K562 (cell line): ENCODE data around the gene KRTCAP2. TPM values are rescaled to one million over a fixed set of nuclear protein-coding genes. Genes with fewer than 3 reads are reported as not detected.
A peak's percentile ranks its signal among the peaks of the same experiment; 100 is the strongest.

Source experiments
- CBX2 ChIP-seq: fragments of 200-600 bp; sonication (generic); IDR thresholded peaks from one replicate; pipeline ENCODE4 v1.6.1; 2012; ENCODE audit warnings: mild to moderate bottlenecking, low read length, inconsistent platforms; ENCODE audit not compliant: insufficient read depth, poor library complexity, severe bottlenecking
- ELK1 ChIP-seq: sonication (generic); formaldehyde crosslinking; IDR thresholded peaks from 2 replicates; pipeline ENCODE4 v1.8.1; 2022; ENCODE audit warnings: missing genetic modification reagents
- ILK ChIP-seq: fragments of 450-650 bp; IDR thresholded peaks from 2 replicates; pipeline ENCODE4 v1.6.1; 2016; ENCODE audit warnings: missing genetic modification characterization, low read depth, mild to moderate bottlenecking, missing compliant biosample characterization, moderate library complexity, borderline replicate concordance
- JUND ChIP-seq, 2 experiments: IDR thresholded peaks; 2 replicates in 1 of 2; 3 replicates in 1 of 2; pipeline ENCODE4 v1.6.1; 2011; ENCODE audit warnings: borderline replicate concordance in 2 of 2, low read depth in 2 of 2, low read length in 2 of 2, improper control_type of control experiment in 1 of 2, missing biosample characterization in 1 of 2, missing genetic modification characterization in 1 of 2, missing genetic modification reagents in 1 of 2
- PBX2 ChIP-seq, 2 experiments: IDR thresholded peaks in 1 of 2; conservative IDR thresholded peaks in 1 of 2; 2 replicates each; pipeline ENCODE4 v1.6.1; 2016; ENCODE audit warnings: low read depth in 2 of 2, mild to moderate bottlenecking in 1 of 2, missing compliant biosample characterization in 1 of 2, missing genetic modification characterization in 1 of 2, moderate library complexity in 1 of 2
- RAD21 ChIP-seq, 2 experiments: fragments of 250-450 bp in 1 of 2; fragments of 450-650 bp in 1 of 2; sonication (Bioruptor Pico) in 1 of 2; formaldehyde crosslinking in 1 of 2; IDR thresholded peaks in 1 of 2; conservative IDR thresholded peaks in 1 of 2; 2 replicates each; pipeline versions ENCODE4 v1.4.0 to v1.8.0; 2020 to 2022; ENCODE audit warnings: mild to moderate bottlenecking in 2 of 2, moderate library complexity in 1 of 2
- SP2 ChIP-seq: IDR thresholded peaks from 2 replicates; pipeline ENCODE4 v1.6.1; 2011; ENCODE audit warnings: mild to moderate bottlenecking, low read depth, low read length, moderate library complexity; ENCODE audit not compliant: poor library complexity, severe bottlenecking; ENCODE audit errors: extremely low read depth
- polyA plus RNA-seq, 8 experiments: library from polyadenylated mRNA; depleted of rRNA in 4 of 8; stranded (reverse) in 5 of 8; unstranded in 3 of 8; fragments of >200 nt; fragmentation: Nextera tagmentation in 2 of 8; fragmentation: Illumina TruSeq in 1 of 8; extraction: Ambion mirVana in 2 of 8; extraction: Trizol in 1 of 8; gene quantifications; 2 replicates each; pipeline versions ENCODE4 v1.2.1 to v1.2.3, GENCODE V29; 2011 to 2014; ENCODE audit warnings: inconsistent platforms in 1 of 8, missing spikeins in 1 of 8
- total RNA-seq, 7 experiments: library from RNA; depleted of rRNA in 6 of 7; stranded (reverse); fragments of >200 nt in 6 of 7; fragmentation: Illumina TruSeq in 2 of 7; extraction: Trizol in 2 of 7; gene quantifications; 2 replicates each; pipeline versions ENCODE4 v1.2.1 to v1.2.3, GENCODE V29; 2011 to 2021; ENCODE audit warnings: low replicate concordance in 1 of 7
- TF ChIP-seq, protein P1 (sequence below), 2 experiments: fragments of 450-650 bp in 1 of 2; sonication (generic) in 1 of 2; formaldehyde crosslinking in 1 of 2; IDR thresholded peaks; 2 replicates each; pipeline versions ENCODE4 v1.7.1 to v1.9.0; 2016 to 2022; ENCODE audit warnings: inconsistent platforms in 1 of 2, mild to moderate bottlenecking in 1 of 2, missing genetic modification reagents in 1 of 2

The KRTCAP2 gene
- total and polyA plus RNA-seq, 9 of the 15 experiments (the other 6 are each of a cell fraction or from before 2014, with no cell fraction given): 126 to 436 (median 244) TPM

DNA sequence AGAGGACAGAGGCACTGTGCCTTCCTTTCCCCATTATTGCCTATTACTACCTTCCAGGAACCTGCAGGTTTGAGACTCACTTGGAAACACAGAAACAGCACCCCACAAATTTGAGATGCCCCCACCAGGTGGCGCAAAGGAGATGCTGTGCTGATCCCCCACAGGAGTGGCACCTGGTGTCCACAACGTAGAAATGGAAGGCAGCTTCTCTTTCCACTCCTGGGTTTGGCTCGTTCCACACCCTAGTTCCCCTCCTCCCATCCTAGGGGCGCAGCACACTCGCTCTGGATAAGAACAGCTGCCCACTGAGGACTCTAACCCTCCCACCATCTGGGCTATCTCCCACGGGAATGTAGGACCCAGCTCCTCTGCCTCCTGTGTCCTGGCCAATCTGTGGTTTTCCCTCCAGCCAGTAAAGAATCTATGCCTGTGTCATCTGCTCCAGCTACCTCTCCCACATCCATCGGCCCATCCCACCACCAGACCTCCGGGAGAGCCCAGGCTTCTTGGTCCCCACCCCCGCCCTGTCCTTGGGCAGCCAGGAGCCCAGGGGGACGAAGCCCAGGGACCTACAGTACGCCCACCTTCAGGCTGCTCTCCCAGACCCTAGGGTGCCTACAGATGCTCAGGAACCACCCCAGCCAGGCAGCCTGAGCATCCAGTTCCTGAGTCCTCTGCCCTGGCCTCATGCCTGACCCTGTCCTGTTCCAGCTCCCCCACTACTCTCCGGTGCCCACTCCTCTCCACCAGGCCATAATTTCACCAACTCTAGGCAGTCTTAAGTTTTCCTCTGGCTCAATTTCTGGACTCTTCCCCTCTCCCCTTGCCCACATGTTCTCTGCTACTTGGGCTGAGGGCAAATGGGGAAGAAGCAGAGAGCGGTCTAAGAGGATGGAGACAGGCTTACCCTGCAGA, 34.0 kb upstream of the KRTCAP2 start (continued):
- TF ChIP-seq PBX2 (CRISPR knock-in tag; IDR thresholded peaks at IDR 0.05; ENCODE audit: low read depth) (no peak), PBX2 (tag; conservative IDR thresholded peaks at IDR 0.05; ENCODE audit: low read depth) (no peak), SP2 (no peak), RAD21 (CRISPR knock-in tag; conservative IDR thresholded peaks at IDR 0.05 in 1 of 2, IDR thresholded peaks at IDR 0.05 in 1 of 2) (peak; percentile 87 to 94), JUND (IDR thresholded peaks at IDR 0.05; ENCODE audit: borderline replicate concordance, low read depth, low read length) (peak; percentile 39; the same call in 1 of the 2 replicates), JUND (tag; IDR thresholded peaks at IDR 0.05; ENCODE audit: borderline replicate concordance, low read depth, low read length) (0 out of 3 replicates have a peak, but pooled peaks have one; percentile 37), ILK (no peak), ELK1 (CRISPR knock-in tag) (no peak), CBX2 (no peak)
- TF ChIP-seq, protein P1, sequence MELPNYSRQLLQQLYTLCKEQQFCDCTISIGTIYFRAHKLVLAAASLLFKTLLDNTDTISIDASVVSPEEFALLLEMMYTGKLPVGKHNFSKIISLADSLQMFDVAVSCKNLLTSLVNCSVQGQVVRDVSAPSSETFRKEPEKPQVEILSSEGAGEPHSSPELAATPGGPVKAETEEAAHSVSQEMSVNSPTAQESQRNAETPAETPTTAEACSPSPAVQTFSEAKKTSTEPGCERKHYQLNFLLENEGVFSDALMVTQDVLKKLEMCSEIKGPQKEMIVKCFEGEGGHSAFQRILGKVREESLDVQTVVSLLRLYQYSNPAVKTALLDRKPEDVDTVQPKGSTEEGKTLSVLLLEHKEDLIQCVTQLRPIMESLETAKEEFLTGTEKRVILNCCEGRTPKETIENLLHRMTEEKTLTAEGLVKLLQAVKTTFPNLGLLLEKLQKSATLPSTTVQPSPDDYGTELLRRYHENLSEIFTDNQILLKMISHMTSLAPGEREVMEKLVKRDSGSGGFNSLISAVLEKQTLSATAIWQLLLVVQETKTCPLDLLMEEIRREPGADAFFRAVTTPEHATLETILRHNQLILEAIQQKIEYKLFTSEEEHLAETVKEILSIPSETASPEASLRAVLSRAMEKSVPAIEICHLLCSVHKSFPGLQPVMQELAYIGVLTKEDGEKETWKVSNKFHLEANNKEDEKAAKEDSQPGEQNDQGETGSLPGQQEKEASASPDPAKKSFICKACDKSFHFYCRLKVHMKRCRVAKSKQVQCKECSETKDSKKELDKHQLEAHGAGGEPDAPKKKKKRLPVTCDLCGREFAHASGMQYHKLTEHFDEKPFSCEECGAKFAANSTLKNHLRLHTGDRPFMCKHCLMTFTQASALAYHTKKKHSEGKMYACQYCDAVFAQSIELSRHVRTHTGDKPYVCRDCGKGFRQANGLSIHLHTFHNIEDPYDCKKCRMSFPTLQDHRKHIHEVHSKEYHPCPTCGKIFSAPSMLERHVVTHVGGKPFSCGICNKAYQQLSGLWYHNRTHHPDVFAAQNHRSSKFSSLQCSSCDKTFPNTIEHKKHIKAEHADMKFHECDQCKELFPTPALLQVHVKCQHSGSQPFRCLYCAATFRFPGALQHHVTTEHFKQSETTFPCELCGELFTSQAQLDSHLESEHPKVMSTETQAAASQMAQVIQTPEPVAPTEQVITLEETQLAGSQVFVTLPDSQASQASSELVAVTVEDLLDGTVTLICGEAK (IDR thresholded peaks at IDR 0.05): no peak
- TF ChIP-seq, protein P1 (CRISPR knock-in tag; IDR thresholded peaks at IDR 0.05): 0 out of 2 replicates have a peak, but pooled peaks have one; percentile 18
